Liver (tissue), 10 donors: Measurements from ENCODE around the gene IMMT. TPM values are rescaled to one million over a fixed set of nuclear protein-coding genes. Genes with fewer than 3 reads are reported as not detected.

Experiments used
- DNase-seq: peaks from one replicate; pipeline ENCODE4 v3.0.0-alpha.2; 2017; ENCODE audit warnings: low spot score
- H3K27ac ChIP-seq, 2 donors: one replicate each; pipeline ENCODE4 v1.7.0; 2013; ENCODE audit warnings: inconsistent platforms in 2 of 2, low read length in 2 of 2, control low read depth in 1 of 2, low read depth in 1 of 2, mild to moderate bottlenecking in 1 of 2
- H3K27me3 ChIP-seq, 4 donors: one replicate each; pipeline versions ENCODE4 v1.6.1 to v1.7.0; 2013; ENCODE audit warnings: low read length in 3 of 4, inconsistent platforms in 1 of 4, mild to moderate bottlenecking in 1 of 4, moderate library complexity in 1 of 4; ENCODE audit not compliant: control insufficient read depth in 4 of 4, insufficient read depth in 4 of 4
- H3K36me3 ChIP-seq, 4 donors: one replicate each; pipeline versions ENCODE4 v1.6.1 to v1.7.0; 2013; ENCODE audit warnings: low read length in 3 of 4, mild to moderate bottlenecking in 3 of 4, low read depth in 1 of 4, moderate library complexity in 1 of 4; ENCODE audit not compliant: control insufficient read depth in 4 of 4, insufficient read depth in 3 of 4
- H3K4me1 ChIP-seq, 4 donors: one replicate each; pipeline versions ENCODE4 v1.6.1 to v1.7.0; 2013; ENCODE audit warnings: low read length in 3 of 4, mild to moderate bottlenecking in 3 of 4, moderate library complexity in 1 of 4; ENCODE audit not compliant: control insufficient read depth in 4 of 4, insufficient read depth in 4 of 4
- H3K4me3 ChIP-seq, 3 donors: one replicate each; pipeline versions ENCODE4 v1.6.1 to v1.7.0; 2013; ENCODE audit warnings: low read length in 3 of 3, control low read depth in 1 of 3, low read depth in 1 of 3, mild to moderate bottlenecking in 1 of 3
- H3K9ac ChIP-seq, 2 donors: one replicate each; pipeline ENCODE4 v1.7.0; 2013; ENCODE audit warnings: low read length in 2 of 2, mild to moderate bottlenecking in 2 of 2, moderate library complexity in 2 of 2, control low read depth in 1 of 2, low read depth in 1 of 2
- H3K9me3 ChIP-seq, 4 donors: one replicate each; pipeline versions ENCODE4 v1.6.1 to v1.7.0; 2013; ENCODE audit warnings: low read length in 3 of 4; ENCODE audit not compliant: control insufficient read depth in 4 of 4
- HNF4A ChIP-seq, 2 donors: conservative IDR thresholded peaks; 2 replicates each; pipeline ENCODE4 v1.6.1; 2016; ENCODE audit warnings: antibody characterized with exemption in 2 of 2, mild to moderate bottlenecking in 2 of 2
- HNF4G ChIP-seq: IDR thresholded peaks from 2 replicates; pipeline ENCODE4 v1.6.1; 2016; ENCODE audit warnings: antibody characterized with exemption
- WGBS: extraction: QIAGEN DNeasy Blood & Tissue Kit; methylation state at CpG from one replicate; pipeline ENCODE4 v1.1.7; 2013; 5-methylcytosine and 5-hydroxymethylcytosine counted together
- polyA plus RNA-seq, 2 donors: library from polyadenylated mRNA; stranded (reverse) in 1 of 2; unstranded in 1 of 2; fragments of 200-250 nt in 1 of 2; fragments of >200 nt in 1 of 2; fragmentation: Nextera tagmentation in 1 of 2; extraction: Ambion mirVana in 1 of 2; gene quantifications; one replicate each; pipeline versions ENCODE4 v1.2.1 to v1.2.3, GENCODE V29; 2013 to 2015
- small RNA-seq: library from RNA; depleted of rRNA; stranded (forward); fragments of <200 nt; gene quantifications from one replicate; pipeline ENCODE3, GENCODE V24; 2014
- total RNA-seq, 2 donors: library from RNA; depleted of rRNA; stranded (reverse); fragments of >200 nt; gene quantifications; one replicate each; pipeline ENCODE4 v1.2.3, GENCODE V29; 2014
- donor health status: healthy.
- donor health status: healthy.
- donor health status: healthy.
- donor health status: healthy.
- donor health status: healthy.

Gene IMMT
- total and polyA plus RNA-seq, 4 donors = 38.3 to 49.1 (median 46.9) TPM

GRCh38 chr2:86094229-86094628, 101.0 kb downstream of the IMMT start:
- no peaks in the 10 kb centered on the region for H3K9me3 ChIP-seq
- H3K27ac ChIP-seq = no peak overlapping the region
- H3K4me3 ChIP-seq = no peak overlapping the region
- no peaks in the 10 kb centered on the region for H3K27me3 ChIP-seq
- no peak for TF ChIP-seq HNF4G
- TF ChIP-seq HNF4A (conservative IDR thresholded peaks at IDR 0.05) = peak in 1 of 2 donors; percentile 48
- no peak overlapping the region for H3K9ac ChIP-seq
- H3K4me1 ChIP-seq = no peaks in the 10 kb centered on the region
- peaks cover 10 to 43% (median 25%) of the 10 kb centered on the region in 4 donors for H3K36me3 ChIP-seq
- WGBS = 26% methylated on average over 1 of the region's 1 CpG
- DNase-seq = no peak

Small RNA genes lying within 50 kb of the gene (small RNA-seq; reads per million reads assigned to genes)
- gene MIR4779 (not detected), gene RF00019 (not detected), gene SNORD94 (580 reads per million, percentile 99 among the genes with 10 or more reads in this experiment)

Other genes starting within 250 kb of the IMMT start
- 10 to 100 TPM in 1 of 2 donors, 1 to 10 TPM in 1; 7.5 to 12.3 TPM for gene POLR1A, start 89.6 kb downstream of the IMMT start, total RNA-seq
- gene POLR1A, start 89.6 kb downstream of the IMMT start, polyA plus RNA-seq = 1 to 10 TPM; 3.2 to 4.7 TPM
- 10 to 100 TPM; 53.6 to 74.6 TPM for gene PTCD3, start 89.2 kb downstream of the IMMT start, total RNA-seq
- 10 to 100 TPM; 25.5 to 36.7 TPM for gene PTCD3, start 89.2 kb downstream of the IMMT start, polyA plus RNA-seq
- gene MRPL35, start 4.0 kb upstream of the IMMT start, total RNA-seq = 10 to 100 TPM; 19.8 to 32.3 TPM
- 10 to 100 TPM; 33.8 to 36.9 TPM for gene MRPL35, start 4.0 kb upstream of the IMMT start, polyA plus RNA-seq
- gene REEP1, start 142.2 kb upstream of the IMMT start, total RNA-seq = 1 to 10 TPM; 1.0 to 1.7 TPM
- gene REEP1, start 142.2 kb upstream of the IMMT start, polyA plus RNA-seq = under 1 TPM; 0.46 to 0.78 TPM
- gene KDM3A, start 245.9 kb upstream of the IMMT start, total RNA-seq = 10 to 100 TPM; 11.2 to 19.8 TPM
- gene KDM3A, start 245.9 kb upstream of the IMMT start, polyA plus RNA-seq = 1 to 10 TPM; 3.9 to 5.4 TPM